GM19035 (cell line): ENCODE results near the gene IGFALS.

ENCODE experiments used
- ATAC-seq: cut with Tn5 transposase; IDR thresholded peaks from one replicate; pipeline ENCODE4 v1.9.1; 2021; ENCODE audit not compliant: unreplicated experiment

IGFALS gene

GRCh38 chr16:1793578-1794220, at the start of gene IGFALS:
IGFALS (minus strand) TSS chr16:1793705; CDS start chr16:1793652, 53 bp downstream.
- no peak for ATAC-seq

GRCh38 chr16:1839554-1839953, 46.0 kb upstream of the IGFALS start:
- ATAC-seq = no peak

GRCh38 chr16:1834096-1834495, 40.6 kb upstream of the IGFALS start:
- no peak for ATAC-seq

- no peak for ATAC-seq
Observed at GRCh38 chr16:1832838-1833454, 39.4 kb upstream of the IGFALS start.

GRCh38 chr16:1831186-1832075, 37.9 kb upstream of the IGFALS start:
- no peak for ATAC-seq

- ATAC-seq = no peak
Observed at GRCh38 chr16:1830213-1830612, 36.7 kb upstream of the IGFALS start.

- ATAC-seq = no peak
Observed at GRCh38 chr16:1828645-1829410, 35.3 kb upstream of the IGFALS start.

GRCh38 chr16:1826691-1827573, 33.4 kb upstream of the IGFALS start, which contains the start of the genes FAHD1 and HAGH:
FAHD1 (plus strand) TSS chr16:1827206; CDS start chr16:1827239, 33 bp downstream.
HAGH (minus strand) TSS chr16:1826825; CDS start chr16:1826787, 38 bp downstream.
- peak; percentile 86 for ATAC-seq

- peak; percentile 51 for ATAC-seq
Observed at GRCh38 chr16:1825864-1826690, 32.6 kb upstream of the IGFALS start.

- no peak for ATAC-seq
Observed at GRCh38 chr16:1825381-1825863, 31.9 kb upstream of the IGFALS start.

GRCh38 chr16:1823821-1824220, 30.3 kb upstream of the IGFALS start:
- no peak for ATAC-seq

- no peak for ATAC-seq
Observed at GRCh38 chr16:1822801-1823200, 29.3 kb upstream of the IGFALS start.

GRCh38 chr16:1821861-1822611, 28.5 kb upstream of the IGFALS start:
- ATAC-seq = no peak

- ATAC-seq = no peak
Observed at GRCh38 chr16:1820946-1821290, 27.4 kb upstream of the IGFALS start.

GRCh38 chr16:1820096-1820945, 26.8 kb upstream of the IGFALS start:
- no peak for ATAC-seq

- no peak for ATAC-seq
Observed at GRCh38 chr16:1819611-1820010, 26.1 kb upstream of the IGFALS start.

- no peak for ATAC-seq
Observed at GRCh38 chr16:1818873-1819525, 25.5 kb upstream of the IGFALS start.
